ENCODE data around the gene AHCYL2.

Gene AHCYL2

GRCh38 chr7:129307592-129307991 lies 82.8 kb downstream of the AHCYL2 start:
- peaks cover 9% of the 10 kb centered on the region for H3K36me3 Mint-ChIP-seq (ENCODE audit: low read depth)
- no peak overlapping the region for H3K4me3 Mint-ChIP-seq
- H3K27ac Mint-ChIP-seq = no peak overlapping the region
- peaks cover 22% of the 10 kb centered on the region for H3K9me3 Mint-ChIP-seq
- no peak for DNase-seq (ENCODE audit: low spot score)
- H3K4me1 Mint-ChIP-seq (ENCODE audit: low read depth) = no peaks in the 10 kb centered on the region
- no peaks in the 10 kb centered on the region for H3K27me3 Mint-ChIP-seq (ENCODE audit: low read depth)

- no peak for DNase-seq (ENCODE audit: low spot score)
- Mint-ChIP-seq H3K36me3 (ENCODE audit: low read depth) (peaks cover 8% of the 10 kb centered on the region), H3K4me3 (no peak overlapping the region), H3K9me3 (peaks cover 19% of the 10 kb centered on the region), H3K27me3 (ENCODE audit: low read depth) (no peaks in the 10 kb centered on the region), H3K27ac (no peak overlapping the region), H3K4me1 (ENCODE audit: low read depth) (no peaks in the 10 kb centered on the region)
Measured at GRCh38 chr7:129308047-129308446, 83.2 kb downstream of the AHCYL2 start.

- no peaks in the 10 kb centered on the region for H3K27me3 Mint-ChIP-seq (ENCODE audit: low read depth)
- no peak overlapping the region for H3K27ac Mint-ChIP-seq
- DNase-seq (ENCODE audit: low spot score) = no peak
- no peaks in the 10 kb centered on the region for H3K4me1 Mint-ChIP-seq (ENCODE audit: low read depth)
- no peaks in the 10 kb centered on the region for H3K36me3 Mint-ChIP-seq (ENCODE audit: low read depth)
- H3K9me3 Mint-ChIP-seq = no peaks in the 10 kb centered on the region
- H3K4me3 Mint-ChIP-seq = no peak overlapping the region
Measured at GRCh38 chr7:129311429-129311828, 86.6 kb downstream of the AHCYL2 start.

GRCh38 chr7:129313282-129313681 lies 88.5 kb downstream of the AHCYL2 start:
- Mint-ChIP-seq H3K4me1 (ENCODE audit: low read depth) (no peaks in the 10 kb centered on the region), H3K9me3 (no peaks in the 10 kb centered on the region), H3K27me3 (ENCODE audit: low read depth) (no peaks in the 10 kb centered on the region), H3K27ac (no peak overlapping the region), H3K36me3 (ENCODE audit: low read depth) (no peaks in the 10 kb centered on the region), H3K4me3 (no peak overlapping the region)
- DNase-seq (ENCODE audit: low spot score) = no peak

- no peaks in the 10 kb centered on the region for H3K4me1 Mint-ChIP-seq (ENCODE audit: low read depth)
- no peak overlapping the region for H3K27ac Mint-ChIP-seq
- H3K36me3 Mint-ChIP-seq (ENCODE audit: low read depth) = no peaks in the 10 kb centered on the region
Measured at GRCh38 chr7:129315960-129316359, 91.1 kb downstream of the AHCYL2 start.

GRCh38 chr7:129317450-129317849 lies 92.6 kb downstream of the AHCYL2 start:
- H3K27ac Mint-ChIP-seq = no peak overlapping the region
- H3K9me3 Mint-ChIP-seq = no peaks in the 10 kb centered on the region
- H3K36me3 Mint-ChIP-seq (ENCODE audit: low read depth) = no peaks in the 10 kb centered on the region
- H3K4me3 Mint-ChIP-seq = no peak overlapping the region
- no peak for DNase-seq (ENCODE audit: low spot score)
- H3K4me1 Mint-ChIP-seq (ENCODE audit: low read depth) = no peaks in the 10 kb centered on the region
- no peaks in the 10 kb centered on the region for H3K27me3 Mint-ChIP-seq (ENCODE audit: low read depth)

More at GRCh38 chr7:129315960-129316359, 91.1 kb downstream of the AHCYL2 start:
- Mint-ChIP-seq H3K9me3 (no peaks in the 10 kb centered on the region), H3K4me3 (no peak overlapping the region), H3K27me3 (ENCODE audit: low read depth) (no peaks in the 10 kb centered on the region)
- no peak for DNase-seq (ENCODE audit: low spot score)

- H3K27ac Mint-ChIP-seq = no peak overlapping the region
- peaks cover 6% of the 10 kb centered on the region for H3K36me3 Mint-ChIP-seq (ENCODE audit: low read depth)
- H3K4me1 Mint-ChIP-seq (ENCODE audit: low read depth) = no peaks in the 10 kb centered on the region
Measured at GRCh38 chr7:129327076-129327475, 102.2 kb downstream of the AHCYL2 start.

GRCh38 chr7:129332254-129333035 lies 107.6 kb downstream of the AHCYL2 start:
- no peak for DNase-seq (ENCODE audit: low spot score)
- Mint-ChIP-seq H3K9me3 (no peaks in the 10 kb centered on the region), H3K27ac (no peak overlapping the region), H3K4me3 (no peak overlapping the region), H3K27me3 (ENCODE audit: low read depth) (no peaks in the 10 kb centered on the region), H3K4me1 (ENCODE audit: low read depth) (no peaks in the 10 kb centered on the region), H3K36me3 (ENCODE audit: low read depth) (no peaks in the 10 kb centered on the region)

More at GRCh38 chr7:129327076-129327475, 102.2 kb downstream of the AHCYL2 start:
- DNase-seq (ENCODE audit: low spot score) = no peak
- no peak overlapping the region for H3K4me3 Mint-ChIP-seq
- H3K9me3 Mint-ChIP-seq = peaks cover 25% of the 10 kb centered on the region
- H3K27me3 Mint-ChIP-seq (ENCODE audit: low read depth) = no peaks in the 10 kb centered on the region

- Mint-ChIP-seq H3K4me3 (no peak overlapping the region), H3K27me3 (ENCODE audit: low read depth) (no peaks in the 10 kb centered on the region), H3K27ac (no peak overlapping the region), H3K36me3 (ENCODE audit: low read depth) (no peaks in the 10 kb centered on the region), H3K9me3 (no peaks in the 10 kb centered on the region), H3K4me1 (ENCODE audit: low read depth) (no peaks in the 10 kb centered on the region)
- DNase-seq (ENCODE audit: low spot score) = no peak
Measured at GRCh38 chr7:129334473-129334872, 109.6 kb downstream of the AHCYL2 start.

- peaks cover 16% of the 10 kb centered on the region for H3K4me1 Mint-ChIP-seq (ENCODE audit: low read depth)
- no peak overlapping the region for H3K4me3 Mint-ChIP-seq
- no peak overlapping the region for H3K27ac Mint-ChIP-seq
- H3K27me3 Mint-ChIP-seq (ENCODE audit: low read depth) = no peaks in the 10 kb centered on the region
- no peaks in the 10 kb centered on the region for H3K9me3 Mint-ChIP-seq
- DNase-seq (ENCODE audit: low spot score) = no peak
- H3K36me3 Mint-ChIP-seq (ENCODE audit: low read depth) = no peaks in the 10 kb centered on the region
Measured at GRCh38 chr7:129338450-129338849, 113.6 kb downstream of the AHCYL2 start.

GRCh38 chr7:129341212-129341611 lies 116.4 kb downstream of the AHCYL2 start:
- H3K4me3 Mint-ChIP-seq = no peak overlapping the region
- no peaks in the 10 kb centered on the region for H3K36me3 Mint-ChIP-seq (ENCODE audit: low read depth)
- no peaks in the 10 kb centered on the region for H3K27me3 Mint-ChIP-seq (ENCODE audit: low read depth)
- DNase-seq (ENCODE audit: low spot score) = no peak
- H3K27ac Mint-ChIP-seq = no peak overlapping the region
- peaks cover 41% of the 10 kb centered on the region for H3K4me1 Mint-ChIP-seq (ENCODE audit: low read depth)
- H3K9me3 Mint-ChIP-seq = no peaks in the 10 kb centered on the region

- DNase-seq (ENCODE audit: low spot score) = no peak
- Mint-ChIP-seq H3K27me3 (ENCODE audit: low read depth) (peaks cover 3% of the 10 kb centered on the region), H3K9me3 (no peaks in the 10 kb centered on the region), H3K27ac (no peak overlapping the region), H3K36me3 (ENCODE audit: low read depth) (no peaks in the 10 kb centered on the region), H3K4me1 (ENCODE audit: low read depth) (peaks cover 42% of the 10 kb centered on the region), H3K4me3 (no peak overlapping the region)
Measured at GRCh38 chr7:129341816-129342806, 117.3 kb downstream of the AHCYL2 start.

GRCh38 chr7:129343099-129343700 lies 118.4 kb downstream of the AHCYL2 start:
- Mint-ChIP-seq H3K36me3 (ENCODE audit: low read depth) (no peaks in the 10 kb centered on the region), H3K4me1 (ENCODE audit: low read depth) (peaks cover 42% of the 10 kb centered on the region), H3K4me3 (no peak overlapping the region), H3K27ac (peak overlapping the region; percentile 53), H3K9me3 (no peaks in the 10 kb centered on the region), H3K27me3 (ENCODE audit: low read depth) (peaks cover 4% of the 10 kb centered on the region)
- peak; percentile 7 for DNase-seq (ENCODE audit: low spot score)

- H3K4me3 Mint-ChIP-seq = no peak overlapping the region
- peaks cover 31% of the 10 kb centered on the region for H3K4me1 Mint-ChIP-seq (ENCODE audit: low read depth)
- H3K27me3 Mint-ChIP-seq (ENCODE audit: low read depth) = peaks cover 4% of the 10 kb centered on the region
- H3K9me3 Mint-ChIP-seq = no peaks in the 10 kb centered on the region
- no peak overlapping the region for H3K27ac Mint-ChIP-seq
- no peaks in the 10 kb centered on the region for H3K36me3 Mint-ChIP-seq (ENCODE audit: low read depth)
- DNase-seq (ENCODE audit: low spot score) = no peak
Measured at GRCh38 chr7:129347330-129347729, 122.5 kb downstream of the AHCYL2 start.

All from T-helper 2 cell treated with Interferon-gamma antibody and Interleukin-4, amounts not matched to agents 5 μg/mL and 100 μg/mL, for 36 hours (primary cell).